Measurements from ENCODE around the gene CLMP. TPM values are rescaled to one million over a fixed set of nuclear protein-coding genes. Genes with fewer than 3 reads are reported as not detected.

CLMP gene
- total RNA-seq, 2 donors from 2014 or later, result 3.3 to 13.2 TPM

DNA sequence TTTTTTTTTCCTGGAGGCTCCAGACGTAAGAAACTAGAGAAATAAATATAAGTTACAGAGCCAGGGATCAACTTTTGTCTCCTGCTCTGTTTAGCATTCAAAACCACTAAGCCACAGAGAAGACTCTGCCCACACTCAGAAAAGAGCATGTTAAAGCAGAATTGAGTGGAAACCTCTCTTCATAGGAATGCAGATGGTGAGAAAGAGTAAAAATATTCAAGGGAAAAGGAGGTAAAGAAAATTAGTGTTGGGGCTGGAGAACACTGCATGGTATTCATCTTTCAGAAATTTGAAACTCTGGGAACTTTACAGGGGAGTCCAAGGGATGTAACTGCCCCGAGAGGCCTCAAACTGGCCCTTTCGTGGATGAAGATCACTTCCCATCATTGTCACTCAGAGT lies 65.1 kb downstream of the CLMP start:
- H3K27ac ChIP-seq, result no peak overlapping the region
- TF ChIP-seq, protein P1, sequence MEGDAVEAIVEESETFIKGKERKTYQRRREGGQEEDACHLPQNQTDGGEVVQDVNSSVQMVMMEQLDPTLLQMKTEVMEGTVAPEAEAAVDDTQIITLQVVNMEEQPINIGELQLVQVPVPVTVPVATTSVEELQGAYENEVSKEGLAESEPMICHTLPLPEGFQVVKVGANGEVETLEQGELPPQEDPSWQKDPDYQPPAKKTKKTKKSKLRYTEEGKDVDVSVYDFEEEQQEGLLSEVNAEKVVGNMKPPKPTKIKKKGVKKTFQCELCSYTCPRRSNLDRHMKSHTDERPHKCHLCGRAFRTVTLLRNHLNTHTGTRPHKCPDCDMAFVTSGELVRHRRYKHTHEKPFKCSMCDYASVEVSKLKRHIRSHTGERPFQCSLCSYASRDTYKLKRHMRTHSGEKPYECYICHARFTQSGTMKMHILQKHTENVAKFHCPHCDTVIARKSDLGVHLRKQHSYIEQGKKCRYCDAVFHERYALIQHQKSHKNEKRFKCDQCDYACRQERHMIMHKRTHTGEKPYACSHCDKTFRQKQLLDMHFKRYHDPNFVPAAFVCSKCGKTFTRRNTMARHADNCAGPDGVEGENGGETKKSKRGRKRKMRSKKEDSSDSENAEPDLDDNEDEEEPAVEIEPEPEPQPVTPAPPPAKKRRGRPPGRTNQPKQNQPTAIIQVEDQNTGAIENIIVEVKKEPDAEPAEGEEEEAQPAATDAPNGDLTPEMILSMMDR (IDR thresholded peaks at IDR 0.05), result no peak
- no peaks in the 10 kb centered on the region for H3K36me3 ChIP-seq
- DNase-seq, result no peak
- no peaks in the 10 kb centered on the region for H3K9me3 ChIP-seq
- no peaks in the 10 kb centered on the region for H3K27me3 ChIP-seq
- intact Hi-C loops (cut with DNase I), result no loop called here
- no peak overlapping the region for H3K4me3 ChIP-seq
- no peak overlapping the region for H3K9ac ChIP-seq (ENCODE audit: low read depth in 2 of 2, low read length in 2 of 2)
- H3K4me1 ChIP-seq, result no peaks in the 10 kb centered on the region

DNA sequence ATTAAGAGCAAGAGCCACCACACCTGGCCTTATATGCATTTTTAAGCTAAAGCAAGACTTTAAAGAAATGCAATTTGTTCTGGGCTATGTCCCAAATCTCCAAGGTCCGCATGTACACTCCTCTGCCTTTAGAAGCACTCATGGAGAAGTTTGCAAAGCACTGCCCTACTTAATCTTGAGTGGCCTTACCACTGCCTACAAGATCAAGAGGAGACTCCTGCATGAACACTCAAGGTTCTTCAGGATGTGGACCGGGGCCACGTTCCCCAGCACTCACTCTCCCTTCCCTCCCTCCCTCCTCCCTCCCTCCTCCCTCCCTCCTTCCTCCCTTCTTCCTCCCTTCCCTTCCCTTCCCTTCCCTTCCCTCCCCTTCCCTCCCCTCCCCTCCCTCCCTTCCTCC lies 69.9 kb downstream of the CLMP start:
- H3K4me1 ChIP-seq, result no peaks in the 10 kb centered on the region
- no peaks in the 10 kb centered on the region for H3K27me3 ChIP-seq
- DNase-seq, result no peak
- TF ChIP-seq, protein P1 (IDR thresholded peaks at IDR 0.05), result no peak
- H3K27ac ChIP-seq, result no peak overlapping the region
- intact Hi-C loops (cut with DNase I), result no loop called here
- no peaks in the 10 kb centered on the region for H3K36me3 ChIP-seq
- no peaks in the 10 kb centered on the region for H3K9me3 ChIP-seq
- H3K4me3 ChIP-seq, result no peak overlapping the region
- no peak overlapping the region for H3K9ac ChIP-seq (ENCODE audit: low read depth in 2 of 2, low read length in 2 of 2)

DNA sequence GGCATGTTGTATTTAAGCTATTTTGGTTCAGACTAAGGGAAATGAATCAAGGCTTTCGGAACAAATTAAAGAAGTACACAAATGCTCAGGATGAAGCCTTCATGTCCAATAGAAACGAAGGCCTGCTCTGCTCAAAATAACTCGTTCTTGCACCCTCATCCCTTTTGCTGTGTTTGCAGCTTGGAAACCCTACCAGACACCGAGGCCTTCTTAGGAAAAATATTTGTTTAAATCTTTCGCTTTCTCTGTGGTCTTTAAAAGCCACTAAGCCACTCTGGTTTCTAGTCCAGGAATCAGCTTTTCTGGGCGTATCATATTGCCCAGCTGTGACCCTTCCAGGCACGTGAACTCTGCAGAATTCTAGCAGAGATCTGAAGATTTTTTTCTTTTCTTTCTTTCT lies 72.2 kb downstream of the CLMP start:
- TF ChIP-seq, protein P1 (IDR thresholded peaks at IDR 0.05), result no peak
- H3K36me3 ChIP-seq, result no peaks in the 10 kb centered on the region
- intact Hi-C loops (cut with DNase I), result no loop called here
- H3K27ac ChIP-seq, result peak overlapping the region; percentile 40
- no peaks in the 10 kb centered on the region for H3K4me1 ChIP-seq
- DNase-seq, result no peak
- no peak overlapping the region for H3K9ac ChIP-seq (ENCODE audit: low read depth in 2 of 2, low read length in 2 of 2)
- no peak overlapping the region for H3K4me3 ChIP-seq
- no peaks in the 10 kb centered on the region for H3K9me3 ChIP-seq
- H3K27me3 ChIP-seq, result no peaks in the 10 kb centered on the region

DNA sequence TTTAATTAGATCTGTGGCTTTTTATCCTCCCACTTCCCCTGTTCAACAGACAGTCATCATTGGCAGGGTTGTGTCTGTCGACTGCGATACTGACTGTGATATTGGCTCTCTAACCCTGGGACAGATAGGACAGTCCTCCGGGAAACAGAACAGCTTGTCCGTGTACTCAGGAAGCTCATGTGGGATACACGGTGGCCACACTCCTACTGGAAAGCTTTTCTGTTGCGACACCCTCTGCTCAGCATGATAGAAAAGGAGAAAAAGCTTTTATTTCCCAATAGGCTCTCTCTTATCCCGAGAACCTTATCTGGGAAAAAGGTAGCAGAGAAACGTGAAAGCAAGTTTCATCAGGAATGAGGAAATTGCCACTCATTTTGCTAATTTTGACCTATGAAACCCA lies 72.7 kb downstream of the CLMP start:
- Histone ChIP-seq H3K27ac (peak overlapping the region; percentile 40), H3K9me3 (no peaks in the 10 kb centered on the region), H3K9ac (ENCODE audit: low read depth in 2 of 2, low read length in 2 of 2) (no peak overlapping the region), H3K36me3 (no peaks in the 10 kb centered on the region), H3K4me1 (no peaks in the 10 kb centered on the region), H3K27me3 (no peaks in the 10 kb centered on the region), H3K4me3 (no peak overlapping the region)
- no peak for DNase-seq
- intact Hi-C loops (cut with DNase I), result no loop called here
- TF ChIP-seq, protein P1 (IDR thresholded peaks at IDR 0.05), result no peak

DNA sequence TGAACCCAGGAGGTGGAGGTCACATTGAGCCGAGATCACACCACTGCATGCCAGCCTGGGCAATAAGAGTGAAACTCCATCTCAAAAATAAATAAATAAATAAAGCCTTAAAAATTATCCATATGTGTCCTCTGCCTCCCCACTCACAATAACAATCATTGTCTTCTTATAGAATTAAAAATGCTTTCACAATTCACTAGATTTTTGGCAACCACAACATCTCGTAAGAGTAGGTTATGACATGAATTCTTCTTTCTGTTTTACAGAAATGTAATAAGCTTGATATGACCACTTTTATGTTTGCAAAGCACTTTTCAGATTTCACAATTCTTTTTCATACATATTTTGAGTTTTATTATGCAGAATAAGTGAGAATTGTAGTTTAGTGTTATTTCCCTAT lies 78.6 kb downstream of the CLMP start:
- no peak for DNase-seq

More for the DNA sequence above, 78.6 kb downstream of the CLMP start:
- no peak overlapping the region for H3K4me3 ChIP-seq
- H3K36me3 ChIP-seq, result no peaks in the 10 kb centered on the region
- TF ChIP-seq, protein P1 (IDR thresholded peaks at IDR 0.05), result no peak
- H3K9me3 ChIP-seq, result no peaks in the 10 kb centered on the region
- intact Hi-C loops (cut with DNase I), result no loop called here
- no peak overlapping the region for H3K9ac ChIP-seq (ENCODE audit: low read depth in 2 of 2, low read length in 2 of 2)
- H3K27me3 ChIP-seq, result no peaks in the 10 kb centered on the region
- no peak overlapping the region for H3K27ac ChIP-seq
- H3K4me1 ChIP-seq, result no peaks in the 10 kb centered on the region

Measured in colonic mucosa (tissue), 4 donors.